Karpas-422 (cell line): ENCODE results near the gene BCL6B. TPM values are rescaled to one million over a fixed set of nuclear protein-coding genes. Genes with fewer than 3 reads are reported as not detected.

Experiments used
- DNase-seq: peaks from one replicate; pipeline ENCODE4 v3.0.0-alpha.2; 2015
- H2AFZ ChIP-seq: fragments of 200-600 bp; sonication (generic); 2 replicates; pipeline ENCODE4 v1.6.1; 2014; ENCODE audit warnings: antibody characterized with exemption, low read length, mixed read lengths
- H3K27ac ChIP-seq: fragments of 200-600 bp; sonication (generic); 2 replicates; pipeline ENCODE4 v1.5.1; 2014; ENCODE audit warnings: mild to moderate bottlenecking, low read length, moderate library complexity
- H3K27me3 ChIP-seq: fragments of 200-600 bp; sonication (generic); 2 replicates; pipeline ENCODE4 v1.6.1; 2014; ENCODE audit warnings: low read length, mixed read lengths
- H3K36me3 ChIP-seq: fragments of 200-600 bp; sonication (generic); 2 replicates; pipeline ENCODE4 v1.6.1; 2014; ENCODE audit warnings: low read length, mixed read lengths; ENCODE audit not compliant: insufficient read depth
- H3K4me1 ChIP-seq: fragments of 200-600 bp; sonication (generic); 2 replicates; pipeline ENCODE4 v1.6.1; 2014; ENCODE audit warnings: mild to moderate bottlenecking, low read length, mixed read lengths
- H3K4me2 ChIP-seq: fragments of 200-600 bp; sonication (generic); 2 replicates; pipeline ENCODE4 v1.6.1; 2014; ENCODE audit warnings: low read length, low read depth, mild to moderate bottlenecking; ENCODE audit not compliant: poor library complexity, severe bottlenecking
- H3K4me3 ChIP-seq: fragments of 200-600 bp; sonication (generic); 2 replicates; pipeline ENCODE4 v1.5.1; 2014; ENCODE audit warnings: mild to moderate bottlenecking, antibody characterized with exemption, low read length, mixed read lengths
- H3K79me2 ChIP-seq: fragments of 200-600 bp; sonication (generic); 2 replicates; pipeline ENCODE4 v1.6.1; 2014; ENCODE audit warnings: mild to moderate bottlenecking, low read length, mixed read lengths
- H3K9ac ChIP-seq: fragments of 200-600 bp; sonication (generic); 2 replicates; pipeline ENCODE4 v1.6.0; 2014; ENCODE audit warnings: low read length
- H3K9me2 ChIP-seq: fragments of 200-600 bp; sonication (generic), shearing (Covaris generic); replicated peaks from 2 replicates; pipeline ENCODE4 v1.6.0; 2014; ENCODE audit warnings: mild to moderate bottlenecking, low read length, moderate library complexity; ENCODE audit not compliant: insufficient read depth
- H3K9me3 ChIP-seq: fragments of 300-700, 200-600 bp; sonication (generic); 2 replicates; pipeline ENCODE4 v1.6.1; 2014; ENCODE audit warnings: low read length, mixed read lengths
- H4K20me1 ChIP-seq: fragments of 200-600 bp; sonication (generic); 2 replicates; pipeline ENCODE4 v1.6.1; 2014; ENCODE audit warnings: mild to moderate bottlenecking, antibody characterized with exemption, low read length, low read depth; ENCODE audit not compliant: insufficient read depth
- total RNA-seq: library from RNA; depleted of rRNA; stranded (reverse); fragments of >200 nt; shearing (Covaris generic); gene quantifications from 2 replicates; pipeline ENCODE4 v1.2.3, GENCODE V29; 2014; ENCODE audit warnings: low replicate concordance

The BCL6B gene
- total RNA-seq, 1 experiment from 2014 or later = not detected

GRCh38 chr17:7020894-7021664 is 1.8 kb upstream of the BCL6B start:
- Histone ChIP-seq H2AFZ (no peak overlapping the region), H3K4me3 (no peak overlapping the region), H3K36me3 (no peaks in the 10 kb centered on the region), H3K9me3 (no peaks in the 10 kb centered on the region), H3K9ac (no peak overlapping the region), H3K79me2 (no peaks in the 10 kb centered on the region), H3K9me2 (no peaks in the 10 kb centered on the region), H3K27me3 (no peaks in the 10 kb centered on the region), H4K20me1 (0 out of 2 replicates have a peak, but pooled peaks cover 1% of the 10 kb centered on the region), H3K4me2 (no peak overlapping the region), H3K27ac (no peak overlapping the region), H3K4me1 (peaks cover 7% of the 10 kb centered on the region)
- no peak for DNase-seq

- Histone ChIP-seq H3K4me3 (no peak overlapping the region; the same call in 1 of the 2 replicates), H3K27ac (no peak overlapping the region), H3K4me1 (peaks cover 7% of the 10 kb centered on the region), H3K4me2 (peak overlapping the region; percentile 47), H3K9me3 (no peaks in the 10 kb centered on the region), H3K36me3 (no peaks in the 10 kb centered on the region), H3K27me3 (no peaks in the 10 kb centered on the region), H3K79me2 (no peaks in the 10 kb centered on the region), H2AFZ (no peak overlapping the region), H3K9me2 (no peaks in the 10 kb centered on the region), H3K9ac (peak overlapping the region; percentile 41), H4K20me1 (no peaks in the 10 kb centered on the region)
- DNase-seq = peak; percentile 90
Measured at GRCh38 chr17:7021993-7022778, 664 bp upstream of the BCL6B start.

GRCh38 chr17:7023576-7024401 is 939 bp downstream of the BCL6B start:
- Histone ChIP-seq H3K27ac (no peak overlapping the region), H3K79me2 (no peaks in the 10 kb centered on the region), H3K4me3 (no peak overlapping the region), H3K4me2 (no peak overlapping the region), H3K9me3 (no peaks in the 10 kb centered on the region), H3K4me1 (peaks cover 7% of the 10 kb centered on the region), H4K20me1 (no peaks in the 10 kb centered on the region), H2AFZ (no peak overlapping the region), H3K36me3 (no peaks in the 10 kb centered on the region), H3K9ac (no peak overlapping the region), H3K27me3 (no peaks in the 10 kb centered on the region), H3K9me2 (no peaks in the 10 kb centered on the region)
- peak; percentile 80 for DNase-seq

DNA sequence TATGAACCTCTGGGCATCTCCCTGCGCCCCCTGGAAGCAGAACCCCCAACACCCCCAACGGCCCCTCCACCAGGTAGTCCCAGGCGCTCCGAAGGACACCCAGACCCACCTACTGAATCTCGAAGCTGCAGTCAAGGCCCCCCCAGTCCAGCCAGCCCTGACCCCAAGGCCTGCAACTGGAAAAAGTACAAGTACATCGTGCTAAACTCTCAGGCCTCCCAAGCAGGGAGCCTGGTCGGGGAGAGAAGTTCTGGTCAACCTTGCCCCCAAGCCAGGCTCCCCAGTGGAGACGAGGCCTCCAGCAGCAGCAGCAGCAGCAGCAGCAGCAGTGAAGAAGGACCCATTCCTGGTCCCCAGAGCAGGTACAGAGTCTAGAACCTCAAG is 1.5 kb downstream of the BCL6B start:
- Histone ChIP-seq H3K9me2 (no peaks in the 10 kb centered on the region), H3K9me3 (no peaks in the 10 kb centered on the region), H3K79me2 (no peaks in the 10 kb centered on the region), H3K27me3 (no peaks in the 10 kb centered on the region), H3K4me2 (no peak overlapping the region), H2AFZ (no peak overlapping the region), H4K20me1 (no peaks in the 10 kb centered on the region), H3K9ac (no peak overlapping the region), H3K4me1 (peaks cover 7% of the 10 kb centered on the region), H3K36me3 (no peaks in the 10 kb centered on the region), H3K27ac (no peak overlapping the region), H3K4me3 (no peak overlapping the region)
- DNase-seq = no peak

GRCh38 chr17:7025245-7025644 is 2.4 kb downstream of the BCL6B start:
- no peaks in the 10 kb centered on the region for H3K79me2 ChIP-seq
- H3K36me3 ChIP-seq = no peaks in the 10 kb centered on the region
- no peaks in the 10 kb centered on the region for H4K20me1 ChIP-seq
- H3K4me1 ChIP-seq = peaks cover 7% of the 10 kb centered on the region
- no peaks in the 10 kb centered on the region for H3K9me3 ChIP-seq
- H2AFZ ChIP-seq = no peak overlapping the region
- no peak for DNase-seq
- no peak overlapping the region for H3K9ac ChIP-seq
- no peaks in the 10 kb centered on the region for H3K9me2 ChIP-seq
- no peak overlapping the region for H3K27ac ChIP-seq
- no peaks in the 10 kb centered on the region for H3K27me3 ChIP-seq
- no peak overlapping the region for H3K4me2 ChIP-seq
- H3K4me3 ChIP-seq = no peak overlapping the region

GRCh38 chr17:7026471-7027115 is 3.7 kb downstream of the BCL6B start:
- Histone ChIP-seq H3K36me3 (no peaks in the 10 kb centered on the region), H3K27ac (no peak overlapping the region), H3K79me2 (no peaks in the 10 kb centered on the region), H3K4me1 (peaks cover 7% of the 10 kb centered on the region), H3K9me2 (no peaks in the 10 kb centered on the region), H4K20me1 (no peaks in the 10 kb centered on the region), H3K4me2 (no peak overlapping the region), H3K27me3 (no peaks in the 10 kb centered on the region), H2AFZ (no peak overlapping the region), H3K9ac (no peak overlapping the region), H3K4me3 (no peak overlapping the region), H3K9me3 (no peaks in the 10 kb centered on the region)
- no peak for DNase-seq

DNA sequence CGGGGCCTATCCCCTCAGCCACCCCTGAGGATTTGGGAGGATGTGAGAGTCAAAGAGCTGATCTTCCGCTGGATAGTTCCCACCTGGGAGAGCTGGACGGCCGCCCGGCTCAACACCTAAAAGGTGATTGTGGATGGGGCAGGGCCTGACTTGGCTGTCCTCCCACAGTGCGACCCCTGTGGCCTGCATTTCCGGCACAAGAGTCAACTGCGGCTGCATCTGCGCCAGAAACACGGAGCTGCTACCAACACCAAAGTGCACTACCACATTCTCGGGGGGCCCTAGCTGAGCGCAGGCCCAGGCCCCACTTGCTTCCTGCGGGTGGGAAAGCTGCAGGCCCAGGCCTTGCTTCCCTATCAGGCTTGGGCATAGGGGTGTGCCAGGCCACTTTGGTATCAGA is 4.5 kb downstream of the BCL6B start:
- H3K9me2 ChIP-seq = no peaks in the 10 kb centered on the region
- H3K79me2 ChIP-seq = no peaks in the 10 kb centered on the region
- H4K20me1 ChIP-seq = no peaks in the 10 kb centered on the region
- H3K4me2 ChIP-seq = no peak overlapping the region
- no peak overlapping the region for H3K9ac ChIP-seq
- no peaks in the 10 kb centered on the region for H3K36me3 ChIP-seq
- no peak for DNase-seq
- peaks cover under 1% of the 10 kb centered on the region for H3K4me1 ChIP-seq
- H3K9me3 ChIP-seq = no peaks in the 10 kb centered on the region
- H2AFZ ChIP-seq = no peak overlapping the region
- no peak overlapping the region for H3K27ac ChIP-seq
- H3K27me3 ChIP-seq = no peaks in the 10 kb centered on the region
- no peak overlapping the region for H3K4me3 ChIP-seq
